ENCODE results near the gene FRMD4A. TPM values are rescaled to one million over a fixed set of nuclear protein-coding genes. Genes with fewer than 3 reads are reported as not detected.

FRMD4A gene
- total RNA-seq, 2 experiments from 2014 or later: 3.1 to 3.7 TPM

DNA sequence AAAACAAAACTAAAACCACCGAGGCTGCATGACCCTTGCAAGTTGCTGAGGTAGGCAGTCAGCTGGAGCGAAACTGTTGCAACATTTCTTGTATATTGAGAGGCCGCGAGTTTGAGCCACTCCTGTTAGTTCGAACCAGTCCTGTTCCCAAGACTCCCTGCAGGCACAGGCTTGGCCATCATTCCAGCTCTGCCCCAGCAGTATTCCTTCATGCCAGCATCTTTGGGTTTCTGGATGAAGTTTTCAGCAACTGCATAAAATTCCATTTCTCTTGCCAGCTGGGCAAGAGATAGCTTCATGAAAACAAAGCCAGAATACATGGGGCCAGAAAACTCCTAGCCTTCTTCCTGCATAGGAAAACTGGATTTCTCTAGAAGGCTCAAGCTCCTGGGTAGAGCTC is 207.6 kb downstream of the FRMD4A start:
- Mint-ChIP-seq H3K4me1 (ENCODE audit: low read depth) (no peaks in the 10 kb centered on the region), H3K27ac (no peak overlapping the region), H3K4me3 (no peak overlapping the region), H3K9me3 (no peaks in the 10 kb centered on the region), H3K27me3 (no peaks in the 10 kb centered on the region), H3K36me3 (ENCODE audit: low read depth) (no peaks in the 10 kb centered on the region)
- no peak overlapping the region for H3K4me3 ChIP-seq (ENCODE audit: low read length)
- no peak overlapping the region for H3K27ac ChIP-seq (ENCODE audit: low read depth in 1 of 2, low read length in 2 of 2)
- H3K9me3 ChIP-seq (ENCODE audit: control insufficient read depth in 1 of 2, insufficient read depth in 1 of 2, low read length in 2 of 2): no peaks in the 10 kb centered on the region
- CTCF ChIA-PET: no interaction called here
- no peak for DNase-seq
- POLR2A ChIA-PET: no interaction called here
- H3K36me3 ChIP-seq (ENCODE audit: insufficient read depth, low read length): no peaks in the 10 kb centered on the region
- TF ChIP-seq, protein P1, sequence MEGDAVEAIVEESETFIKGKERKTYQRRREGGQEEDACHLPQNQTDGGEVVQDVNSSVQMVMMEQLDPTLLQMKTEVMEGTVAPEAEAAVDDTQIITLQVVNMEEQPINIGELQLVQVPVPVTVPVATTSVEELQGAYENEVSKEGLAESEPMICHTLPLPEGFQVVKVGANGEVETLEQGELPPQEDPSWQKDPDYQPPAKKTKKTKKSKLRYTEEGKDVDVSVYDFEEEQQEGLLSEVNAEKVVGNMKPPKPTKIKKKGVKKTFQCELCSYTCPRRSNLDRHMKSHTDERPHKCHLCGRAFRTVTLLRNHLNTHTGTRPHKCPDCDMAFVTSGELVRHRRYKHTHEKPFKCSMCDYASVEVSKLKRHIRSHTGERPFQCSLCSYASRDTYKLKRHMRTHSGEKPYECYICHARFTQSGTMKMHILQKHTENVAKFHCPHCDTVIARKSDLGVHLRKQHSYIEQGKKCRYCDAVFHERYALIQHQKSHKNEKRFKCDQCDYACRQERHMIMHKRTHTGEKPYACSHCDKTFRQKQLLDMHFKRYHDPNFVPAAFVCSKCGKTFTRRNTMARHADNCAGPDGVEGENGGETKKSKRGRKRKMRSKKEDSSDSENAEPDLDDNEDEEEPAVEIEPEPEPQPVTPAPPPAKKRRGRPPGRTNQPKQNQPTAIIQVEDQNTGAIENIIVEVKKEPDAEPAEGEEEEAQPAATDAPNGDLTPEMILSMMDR (IDR thresholded peaks at IDR 0.05): no peak
- intact Hi-C loops (cut with DNase I, micrococcal nuclease): no loop called here
- no peaks in the 10 kb centered on the region for H3K27me3 ChIP-seq (ENCODE audit: control insufficient read depth in 1 of 2, insufficient read depth in 2 of 2, low read length in 2 of 2)
- no peaks in the 10 kb centered on the region for H3K4me1 ChIP-seq (ENCODE audit: insufficient read depth, low read length)
- no peak for ATAC-seq (ENCODE audit: poor library complexity)

DNA sequence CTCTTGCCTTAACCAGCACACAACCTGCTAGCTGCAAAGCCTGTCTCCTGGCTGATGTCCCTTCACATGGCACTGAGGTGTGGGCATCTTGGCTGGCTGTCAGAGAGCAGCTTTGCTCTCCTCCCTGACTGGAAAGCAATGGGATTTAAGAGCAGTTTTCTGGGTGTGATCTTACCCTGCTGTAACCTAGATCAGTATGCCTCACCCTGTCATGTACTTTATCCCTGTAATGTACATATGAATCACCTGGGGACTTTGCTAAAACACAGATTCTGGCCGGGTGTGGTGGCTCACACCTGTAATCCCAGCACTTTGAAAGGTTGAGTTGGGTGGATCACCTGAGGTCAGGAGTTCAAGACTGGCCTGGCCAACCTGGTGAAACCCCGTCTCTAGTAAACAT is 209.9 kb downstream of the FRMD4A start:
- Mint-ChIP-seq H3K27me3 (no peaks in the 10 kb centered on the region), H3K36me3 (ENCODE audit: low read depth) (no peaks in the 10 kb centered on the region), H3K9me3 (no peaks in the 10 kb centered on the region), H3K4me1 (ENCODE audit: low read depth) (no peaks in the 10 kb centered on the region), H3K27ac (no peak overlapping the region), H3K4me3 (no peak overlapping the region)
- DNase-seq (no peak), ATAC-seq (ENCODE audit: poor library complexity) (no peak)
- TF ChIP-seq, protein P1 (IDR thresholded peaks at IDR 0.05): no peak
- intact Hi-C loops (cut with DNase I, micrococcal nuclease): no loop called here
- Histone ChIP-seq H3K9me3 (ENCODE audit: control insufficient read depth in 1 of 2, insufficient read depth in 1 of 2, low read length in 2 of 2) (no peaks in the 10 kb centered on the region), H3K27me3 (ENCODE audit: control insufficient read depth in 1 of 2, insufficient read depth in 2 of 2, low read length in 2 of 2) (no peaks in the 10 kb centered on the region), H3K36me3 (ENCODE audit: insufficient read depth, low read length) (no peaks in the 10 kb centered on the region), H3K4me1 (ENCODE audit: insufficient read depth, low read length) (no peaks in the 10 kb centered on the region), H3K27ac (ENCODE audit: low read depth in 1 of 2, low read length in 2 of 2) (no peak overlapping the region), H3K4me3 (ENCODE audit: low read length) (no peak overlapping the region)
- ChIA-PET POLR2A (no interaction called here), CTCF (no interaction called here)

DNA sequence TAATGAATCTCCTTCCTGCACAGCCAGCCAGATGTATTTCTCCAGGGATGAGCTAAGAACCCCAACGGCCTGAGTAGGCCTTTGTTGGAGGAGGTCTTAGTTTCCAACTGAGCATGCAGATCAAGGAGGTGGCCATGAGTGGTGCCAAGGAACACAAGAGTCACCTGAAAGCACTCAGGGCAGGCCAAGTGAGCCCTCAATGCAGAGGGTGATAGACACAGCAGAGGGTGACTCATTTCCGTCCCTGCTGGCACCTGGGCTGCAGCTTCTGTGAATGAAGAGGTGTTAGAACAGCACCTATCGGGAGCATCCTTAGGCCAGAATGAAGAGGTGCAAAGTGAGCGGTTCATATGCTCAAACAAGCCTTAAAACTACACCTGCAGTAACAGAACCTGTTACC is 211.8 kb downstream of the FRMD4A start:
- Histone ChIP-seq H3K27ac (ENCODE audit: low read depth in 1 of 2, low read length in 2 of 2) (no peak overlapping the region), H3K4me3 (ENCODE audit: low read length) (no peak overlapping the region), H3K27me3 (ENCODE audit: control insufficient read depth in 1 of 2, insufficient read depth in 2 of 2, low read length in 2 of 2) (no peaks in the 10 kb centered on the region), H3K9me3 (ENCODE audit: control insufficient read depth in 1 of 2, insufficient read depth in 1 of 2, low read length in 2 of 2) (no peaks in the 10 kb centered on the region), H3K36me3 (ENCODE audit: insufficient read depth, low read length) (no peaks in the 10 kb centered on the region), H3K4me1 (ENCODE audit: insufficient read depth, low read length) (no peaks in the 10 kb centered on the region)
- DNase-seq (no peak), ATAC-seq (ENCODE audit: poor library complexity) (no peak)
- ChIA-PET CTCF (no interaction called here), POLR2A (no interaction called here)
- H3K4me1 Mint-ChIP-seq (ENCODE audit: low read depth): no peaks in the 10 kb centered on the region
- intact Hi-C loops (cut with DNase I, micrococcal nuclease): no loop called here
- H3K4me3 Mint-ChIP-seq: no peak overlapping the region
- H3K36me3 Mint-ChIP-seq (ENCODE audit: low read depth): no peaks in the 10 kb centered on the region
- H3K27me3 Mint-ChIP-seq: no peaks in the 10 kb centered on the region
- TF ChIP-seq, protein P1 (IDR thresholded peaks at IDR 0.05): no peak
- no peak overlapping the region for H3K27ac Mint-ChIP-seq
- no peaks in the 10 kb centered on the region for H3K9me3 Mint-ChIP-seq
